B cell (primary cell): ENCODE data around the gene H6PD. TPM values are rescaled to one million over a fixed set of nuclear protein-coding genes. Genes with fewer than 3 reads are reported as not detected.

Experiments
- ATAC-seq: fragments of 200-7000 bp; cut with Tn5 transposase; one replicate; pipeline ENCODE4 v1.10.0; 2021; ENCODE audit warnings: low read depth, mild to moderate bottlenecking, moderate number of reproducible peaks, moderate library complexity
- CTCF ChIA-PET: fragments of 350-600 bp; sonication (Branson Sonifier 250); formaldehyde crosslinking; loops from one replicate; lab custom pipeline; 2021; ENCODE audit warnings: antibody characterized with exemption, inconsistent platforms; lab: Charles Lee
- POLR2A ChIA-PET: fragments of 350-600 bp; sonication (Branson Sonifier 250); formaldehyde crosslinking; loops from one replicate; lab custom pipeline; 2021; ENCODE audit warnings: antibody characterized with exemption; lab: Charles Lee
- DNase-seq: peaks from one replicate; pipeline ENCODE4 v3.0.0; 2013
- H2AFZ ChIP-seq: 2 replicates; pipeline ENCODE4 v1.6.1; 2012; ENCODE audit warnings: mild to moderate bottlenecking, low read depth, low read length; ENCODE audit not compliant: insufficient read depth, poor library complexity, severe bottlenecking
- H3K27ac ChIP-seq, 2 donors: 1 replicate in 1 of 2; 2 replicates in 1 of 2; pipeline ENCODE4 v1.5.1; 2012 to 2013; ENCODE audit warnings: low read length in 2 of 2, mild to moderate bottlenecking in 2 of 2, moderate library complexity in 1 of 2
- H3K27me3 ChIP-seq, 4 experiments: fragments of 200-600 bp in 1 of 4; sonication (generic) in 1 of 4; replicated peaks in 1 of 4; 1 replicate in 2 of 4; 2 replicates in 2 of 4; pipeline versions ENCODE4 v1.6.1 to v1.7.0; 2013 to 2016; ENCODE audit warnings: low read length in 3 of 4, mild to moderate bottlenecking in 2 of 4, mixed read lengths in 1 of 4, moderate library complexity in 1 of 4; ENCODE audit not compliant: insufficient read depth in 4 of 4, control insufficient read depth in 3 of 4; ENCODE audit errors: control extremely low read depth in 1 of 4
- H3K36me3 ChIP-seq, 2 experiments: replicated peaks in 1 of 2; 1 replicate in 1 of 2; 2 replicates in 1 of 2; pipeline versions ENCODE4 v1.6.1 to v1.7.1; 2013; ENCODE audit warnings: low read length in 1 of 2; ENCODE audit not compliant: insufficient read depth in 2 of 2, control insufficient read depth in 1 of 2; ENCODE audit errors: control extremely low read depth in 1 of 2, extremely low read depth in 1 of 2
- H3K4me1 ChIP-seq, 2 donors: fragments of 200-600 bp in 1 of 2; sonication (generic) in 1 of 2; 1 replicate in 1 of 2; 2 replicates in 1 of 2; pipeline versions ENCODE4 v1.5.1 to v1.6.1; 2013 to 2017; ENCODE audit warnings: low read length in 2 of 2; ENCODE audit not compliant: control insufficient read depth in 2 of 2, insufficient read depth in 2 of 2
- H3K4me2 ChIP-seq: replicated peaks from 2 replicates; pipeline ENCODE3; 2012; ENCODE audit warnings: mild to moderate bottlenecking, low read depth, low read length; ENCODE audit not compliant: poor library complexity, severe bottlenecking
- H3K4me3 ChIP-seq, 5 experiments: fragments of 200-600 bp in 1 of 5; sonication (generic) in 1 of 5; 1 replicate in 3 of 5; 2 replicates in 2 of 5; pipeline versions ENCODE4 v1.5.1 to v1.7.0; 2011 to 2016; ENCODE audit warnings: low read length in 4 of 5, mild to moderate bottlenecking in 4 of 5, low read depth in 2 of 5, control low read depth in 1 of 5, moderate library complexity in 1 of 5; ENCODE audit not compliant: insufficient read depth in 1 of 5; ENCODE audit errors: control extremely low read depth in 1 of 5, extremely low read depth in 1 of 5
- H3K79me2 ChIP-seq: fragments of 200-600 bp; sonication (generic); one replicate; pipeline ENCODE4 v1.6.0; 2016; ENCODE audit warnings: low read length; ENCODE audit not compliant: control insufficient read depth, insufficient read depth
- H3K9ac ChIP-seq: fragments of 200-600 bp; sonication (generic); 2 replicates; pipeline ENCODE4 v1.6.1; 2017; ENCODE audit warnings: mild to moderate bottlenecking, low read length, moderate library complexity
- H3K9me3 ChIP-seq, 3 donors: one replicate each; pipeline versions ENCODE4 v1.6.1 to v1.7.1; 2013; ENCODE audit warnings: low read length in 2 of 3; ENCODE audit not compliant: control insufficient read depth in 2 of 3, insufficient read depth in 1 of 3; ENCODE audit errors: control extremely low read depth in 1 of 3
- H4K20me1 ChIP-seq: 2 replicates; pipeline ENCODE4 v1.6.0; 2012; ENCODE audit warnings: mild to moderate bottlenecking, low read length; ENCODE audit not compliant: insufficient read depth, control insufficient read depth, poor library complexity, severe bottlenecking
- H3K27ac Mint-ChIP-seq: one replicate; pipeline ENCODE4 v1.8.0; 2021; ENCODE audit warnings: mixed read lengths
- H3K27me3 Mint-ChIP-seq: one replicate; pipeline ENCODE4 v1.8.0; 2021; ENCODE audit warnings: mixed read lengths
- H3K4me1 Mint-ChIP-seq: one replicate; pipeline ENCODE4 v1.8.0; 2021; ENCODE audit warnings: mixed read lengths
- H3K4me3 Mint-ChIP-seq: one replicate; pipeline ENCODE4 v1.8.0; 2021; ENCODE audit warnings: mixed read lengths
- H3K9me3 Mint-ChIP-seq: one replicate; pipeline ENCODE4 v1.8.0; 2022; ENCODE audit warnings: mixed read lengths; ENCODE audit not compliant: insufficient read depth
- EZH2 ChIP-seq: IDR thresholded peaks from 2 replicates; pipeline ENCODE4 v1.6.1; 2012; ENCODE audit warnings: borderline replicate concordance, low read depth, mild to moderate bottlenecking, moderate library complexity, low read length; ENCODE audit not compliant: insufficient read depth, poor library complexity, severe bottlenecking
- WGBS: methylation state at CpG from one replicate; pipeline ENCODE4 v1.1.5; 2013; ENCODE audit warnings: missing lambda C conversion rate; ENCODE audit not compliant: insufficient coverage; 5-methylcytosine and 5-hydroxymethylcytosine counted together
- intact Hi-C: fragments of 100-400 bp; cut with micrococcal nuclease; formaldehyde crosslinking; loops from one replicate; pipeline ENCODE4 v1.10.0; 2022
- polyA plus RNA-seq: library from polyadenylated mRNA; depleted of rRNA; stranded (reverse); fragments of >200 nt; gene quantifications from 2 replicates; pipeline ENCODE4 v1.2.3, GENCODE V29; 2012
- total RNA-seq, 2 donors: library from RNA; stranded (reverse); fragments of 120-200 nt in 1 of 2; gene quantifications; 1 replicate in 1 of 2; 2 replicates in 1 of 2; pipeline versions ENCODE4 v1.2.3 to v1.2.4, GENCODE V29; 2013 to 2022
- TF ChIP-seq, protein P1 (sequence below): fragments of 200-600 bp; IDR thresholded peaks from one replicate; pipeline ENCODE4 v1.8.0; 2022; ENCODE audit warnings: antibody characterized with exemption, mild to moderate bottlenecking

The H6PD gene
- total and polyA plus RNA-seq, 2 donors (not counting 1 experiment from before 2014, with no cell fraction given): 11.3 to 30.2 TPM

DNA sequence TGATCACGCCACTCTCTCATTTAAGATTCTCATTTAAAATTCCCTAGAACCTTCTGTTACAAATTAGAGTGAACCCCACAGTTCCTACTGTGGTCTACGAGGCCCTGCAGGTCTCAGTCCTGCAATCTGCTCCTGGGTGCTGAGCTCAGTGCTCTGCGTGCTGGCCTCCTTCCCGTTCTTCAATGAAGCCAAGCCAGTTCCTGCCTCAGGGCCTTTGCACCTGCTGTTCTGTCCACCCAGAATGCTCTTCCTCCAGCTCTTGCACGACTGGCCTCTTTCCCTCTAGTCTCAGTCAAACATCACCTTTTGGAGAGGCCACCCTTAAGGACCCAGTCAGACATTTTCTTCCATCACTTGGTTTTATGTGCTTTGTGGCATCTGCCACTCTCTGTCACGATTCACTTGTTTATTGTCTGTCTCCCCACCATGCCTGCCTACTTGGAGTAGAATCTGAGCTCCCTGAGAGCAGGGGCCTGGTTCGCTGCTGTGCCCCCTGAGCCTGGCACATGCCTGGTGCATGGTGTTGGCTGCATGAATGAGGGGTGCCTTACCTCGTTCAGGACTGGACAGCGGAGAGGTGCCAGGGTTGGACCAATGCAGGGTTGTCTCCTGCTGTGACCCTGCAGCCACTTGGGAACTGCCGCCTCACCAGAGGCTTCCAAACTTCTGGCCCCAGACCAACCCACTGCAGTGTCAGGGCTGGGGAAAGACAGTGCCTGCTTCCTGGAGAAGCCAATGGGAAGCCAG lies 9.7 kb upstream of the H6PD start:
- no peaks in the 10 kb centered on the region for H3K4me1 Mint-ChIP-seq
- 91% methylated on average over 10 of the region's 10 CpGs for WGBS
- no peak overlapping the region for H3K4me3 Mint-ChIP-seq
- Histone ChIP-seq H3K36me3 (no peaks in the 10 kb centered on the region), H4K20me1 (no peaks in the 10 kb centered on the region), H3K27ac (no peak overlapping the region), H3K4me2 (no peak overlapping the region), H3K79me2 (no peaks in the 10 kb centered on the region), H3K9ac (no peak overlapping the region), H3K4me3 (no peak overlapping the region), H3K4me1 (no peaks in the 10 kb centered on the region), H3K9me3 (peaks cover 0 to 6% (median 0%) of the 10 kb centered on the region in 3 donors), H3K27me3 (peaks cover 0 to 14% (median 0%) of the 10 kb centered on the region in 4 experiments), H2AFZ (no peak overlapping the region)
- ATAC-seq (no peak), DNase-seq (no peak)
- POLR2A ChIA-PET: interaction anchor here (0.5 kb wide), 1 partner anchor 66 kb away, joined by 4 read pairs; no protein-coding TSS in a partner anchor
- H3K27ac Mint-ChIP-seq: no peak overlapping the region
- no peaks in the 10 kb centered on the region for H3K9me3 Mint-ChIP-seq
- CTCF ChIA-PET: interaction anchor here (0.6 kb wide), 1 partner anchor 68 kb away, joined by 3 read pairs; no protein-coding TSS in a partner anchor
- peaks cover 6% of the 10 kb centered on the region for H3K27me3 Mint-ChIP-seq
- intact Hi-C loops: no loop called here
- TF ChIP-seq EZH2: no peak
- TF ChIP-seq, protein P1, sequence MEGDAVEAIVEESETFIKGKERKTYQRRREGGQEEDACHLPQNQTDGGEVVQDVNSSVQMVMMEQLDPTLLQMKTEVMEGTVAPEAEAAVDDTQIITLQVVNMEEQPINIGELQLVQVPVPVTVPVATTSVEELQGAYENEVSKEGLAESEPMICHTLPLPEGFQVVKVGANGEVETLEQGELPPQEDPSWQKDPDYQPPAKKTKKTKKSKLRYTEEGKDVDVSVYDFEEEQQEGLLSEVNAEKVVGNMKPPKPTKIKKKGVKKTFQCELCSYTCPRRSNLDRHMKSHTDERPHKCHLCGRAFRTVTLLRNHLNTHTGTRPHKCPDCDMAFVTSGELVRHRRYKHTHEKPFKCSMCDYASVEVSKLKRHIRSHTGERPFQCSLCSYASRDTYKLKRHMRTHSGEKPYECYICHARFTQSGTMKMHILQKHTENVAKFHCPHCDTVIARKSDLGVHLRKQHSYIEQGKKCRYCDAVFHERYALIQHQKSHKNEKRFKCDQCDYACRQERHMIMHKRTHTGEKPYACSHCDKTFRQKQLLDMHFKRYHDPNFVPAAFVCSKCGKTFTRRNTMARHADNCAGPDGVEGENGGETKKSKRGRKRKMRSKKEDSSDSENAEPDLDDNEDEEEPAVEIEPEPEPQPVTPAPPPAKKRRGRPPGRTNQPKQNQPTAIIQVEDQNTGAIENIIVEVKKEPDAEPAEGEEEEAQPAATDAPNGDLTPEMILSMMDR: no peak

DNA sequence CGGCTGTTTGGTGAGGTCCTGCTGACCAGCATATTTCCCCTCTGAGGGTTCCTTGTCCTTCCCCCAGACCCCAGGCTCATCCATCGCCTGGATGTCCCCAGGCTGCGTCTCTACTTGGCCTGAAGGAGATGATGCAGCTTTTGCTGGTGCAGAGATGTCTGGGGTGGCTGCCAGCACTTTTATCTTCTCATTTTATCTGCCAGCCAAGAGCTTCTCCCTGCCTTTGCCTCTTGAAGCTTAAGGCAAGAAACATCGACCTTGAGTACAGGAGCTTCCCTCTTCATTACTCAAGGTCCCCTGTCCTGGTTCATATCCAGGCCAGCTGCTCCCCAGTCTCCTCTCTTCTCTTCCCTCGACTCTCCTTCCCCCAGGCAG lies 9.2 kb upstream of the H6PD start:
- Histone ChIP-seq H3K79me2 (no peaks in the 10 kb centered on the region), H2AFZ (no peak overlapping the region), H3K4me1 (no peaks in the 10 kb centered on the region), H3K36me3 (no peaks in the 10 kb centered on the region), H4K20me1 (no peaks in the 10 kb centered on the region), H3K9ac (no peak overlapping the region), H3K4me3 (no peak overlapping the region), H3K27me3 (peaks cover 0 to 14% (median 0%) of the 10 kb centered on the region in 4 experiments), H3K27ac (no peak overlapping the region), H3K4me2 (no peak overlapping the region), H3K9me3 (peaks cover 0 to 6% (median 0%) of the 10 kb centered on the region in 3 donors)
- intact Hi-C loops: no loop called here
- ChIA-PET CTCF (interaction anchor here (0.6 kb wide), 1 partner anchor 68 kb away, joined by 3 read pairs; no protein-coding TSS in a partner anchor), POLR2A (no interaction called here)
- peaks cover 5% of the 10 kb centered on the region for H3K27me3 Mint-ChIP-seq
- H3K27ac Mint-ChIP-seq: no peak overlapping the region
- DNase-seq (no peak), ATAC-seq (no peak)
- no peaks in the 10 kb centered on the region for H3K9me3 Mint-ChIP-seq
- no peak overlapping the region for H3K4me3 Mint-ChIP-seq
- H3K4me1 Mint-ChIP-seq: no peaks in the 10 kb centered on the region
- WGBS: 79% methylated on average over 3 of the region's 5 CpGs
- no peak for TF ChIP-seq EZH2
- TF ChIP-seq, protein P1: no peak
